HG03460 (cell line): Measurements from ENCODE around the gene OIT3.

Source experiments
- ATAC-seq: cut with Tn5 transposase; IDR thresholded peaks from one replicate; pipeline ENCODE4 v1.9.1; 2021; ENCODE audit not compliant: unreplicated experiment

OIT3 gene

DNA sequence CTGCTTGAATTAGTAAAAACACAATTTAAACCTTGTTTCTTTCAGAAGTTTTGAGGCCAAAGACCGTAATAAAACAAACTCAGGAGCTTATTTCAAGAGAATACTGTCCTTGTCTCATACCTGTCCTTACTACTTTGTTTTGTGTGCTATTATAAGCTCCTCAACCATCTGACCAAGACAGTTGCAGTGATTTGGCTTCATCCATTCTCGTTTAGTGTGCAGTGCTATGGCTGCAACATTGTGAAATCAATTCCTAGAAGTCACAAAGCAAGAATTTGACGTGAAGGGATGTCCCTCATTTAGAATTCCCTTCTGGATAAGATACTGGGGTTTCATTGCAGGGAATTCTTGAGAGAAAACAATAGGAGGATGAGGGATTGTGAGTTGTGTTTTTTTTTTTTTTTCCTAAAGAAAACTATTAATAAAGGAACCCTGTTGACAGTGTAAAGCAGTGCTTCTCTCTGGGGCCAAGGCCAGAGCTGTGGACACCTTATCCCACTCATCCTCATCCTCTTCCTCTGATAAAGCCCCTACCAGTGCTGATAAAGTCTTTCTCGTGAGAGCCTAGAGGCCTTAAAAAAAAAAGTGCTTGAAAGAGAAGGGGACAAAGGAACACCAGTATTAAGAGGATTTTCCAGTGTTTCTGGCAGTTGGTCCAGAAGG lies at the start of gene OIT3:
Gene OIT3, plus strand, starts transcription at position 604 of the 663 bp plus-strand sequence. CDS start 60 bp downstream, outside the sequence.
- ATAC-seq = no peak

DNA sequence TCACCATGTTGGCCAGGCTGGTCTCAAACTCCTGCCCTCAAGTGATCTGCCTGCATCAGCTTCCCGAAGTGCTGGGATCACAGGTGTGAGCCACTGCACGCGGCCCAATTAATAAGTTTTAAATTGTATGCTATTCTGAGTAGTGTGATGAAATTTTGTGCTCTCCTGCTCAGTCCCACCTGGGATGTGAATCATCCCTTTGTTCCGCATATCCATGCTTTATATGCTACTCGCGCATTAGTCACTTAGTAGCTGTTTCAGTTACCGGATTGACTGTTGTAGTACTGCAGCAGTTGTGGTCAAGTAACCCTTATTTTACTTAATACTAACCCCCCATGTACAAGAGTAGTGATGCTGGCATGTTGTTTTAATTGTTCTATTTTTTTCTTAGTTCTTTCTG lies 47.3 kb upstream of the OIT3 start:
- no peak for ATAC-seq

DNA sequence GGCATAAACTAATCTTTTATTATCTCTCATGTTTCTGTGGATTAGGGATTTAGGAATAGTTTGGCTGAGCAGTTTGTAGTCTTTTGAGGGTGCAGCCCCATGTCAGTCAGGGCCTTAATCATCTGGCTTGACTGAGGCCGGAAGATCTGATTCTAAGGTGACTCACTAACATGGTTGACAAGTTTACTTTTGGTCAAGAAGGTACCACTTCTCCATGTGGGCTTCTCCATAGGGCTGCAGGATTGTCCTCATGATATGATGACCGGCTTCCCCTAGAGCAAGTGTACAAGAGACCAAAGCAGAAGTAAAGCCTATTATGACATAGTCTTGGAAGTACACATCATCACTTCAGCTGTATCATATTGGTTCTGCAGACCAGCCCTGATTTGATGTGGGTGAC lies 45.9 kb upstream of the OIT3 start:
- no peak for ATAC-seq

DNA sequence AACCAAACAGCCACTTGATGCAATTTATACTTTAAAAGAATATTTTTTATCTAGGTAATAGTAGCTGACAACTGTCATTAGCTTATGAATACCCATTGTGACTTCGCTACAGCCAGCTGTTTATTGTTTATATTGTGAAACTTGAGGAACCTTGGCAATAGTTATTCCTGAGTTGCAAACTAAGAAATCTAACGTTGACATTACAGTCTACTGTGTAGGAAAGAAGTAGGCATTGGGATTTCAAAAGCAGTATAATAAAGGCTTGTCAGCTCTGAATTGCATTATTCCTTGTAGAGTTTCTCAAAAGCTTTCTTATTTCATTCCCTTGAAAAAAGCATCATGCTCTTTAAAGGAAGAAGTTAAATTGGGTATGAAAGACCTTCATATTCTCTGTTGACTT lies 42.7 kb upstream of the OIT3 start:
- ATAC-seq = no peak

DNA sequence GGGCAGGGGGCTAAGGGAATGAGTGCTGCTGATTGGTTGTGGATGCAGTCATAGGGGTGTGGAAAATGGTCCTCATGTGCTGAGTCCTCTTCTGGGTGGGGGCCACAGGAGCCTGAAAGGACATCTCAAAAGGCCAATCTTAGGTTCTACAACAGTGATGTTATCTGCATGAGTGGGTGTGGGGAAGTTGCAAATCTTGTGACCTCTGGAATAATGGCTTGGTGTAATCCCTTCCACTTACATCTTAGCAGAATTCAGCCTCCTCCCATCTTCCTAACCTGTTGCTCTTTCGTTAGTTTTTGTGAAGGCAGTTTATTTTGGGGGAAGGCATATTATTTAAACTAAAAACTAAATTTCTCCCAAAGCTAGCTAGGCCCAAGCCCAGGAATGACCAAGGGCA lies 42.0 kb upstream of the OIT3 start:
- ATAC-seq = no peak

DNA sequence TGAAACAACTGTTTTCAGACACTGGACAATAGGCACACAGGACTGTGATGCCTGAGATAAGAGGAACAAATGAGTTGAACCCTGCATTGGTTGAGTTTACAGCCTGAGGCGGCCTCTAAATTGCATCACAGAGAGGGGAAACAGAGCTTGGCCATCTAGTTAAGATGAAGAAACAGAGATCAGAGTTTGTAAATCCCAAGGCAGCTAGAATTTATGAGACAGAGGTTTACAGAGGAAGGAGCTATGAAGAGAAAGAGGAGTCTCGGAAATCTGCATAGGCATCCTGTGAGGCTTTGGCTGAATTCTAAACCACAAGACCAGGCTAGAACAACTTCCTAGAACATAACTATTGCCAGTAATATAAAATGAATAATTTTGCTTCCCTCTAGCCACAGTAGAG lies 41.0 kb upstream of the OIT3 start:
- no peak for ATAC-seq

DNA sequence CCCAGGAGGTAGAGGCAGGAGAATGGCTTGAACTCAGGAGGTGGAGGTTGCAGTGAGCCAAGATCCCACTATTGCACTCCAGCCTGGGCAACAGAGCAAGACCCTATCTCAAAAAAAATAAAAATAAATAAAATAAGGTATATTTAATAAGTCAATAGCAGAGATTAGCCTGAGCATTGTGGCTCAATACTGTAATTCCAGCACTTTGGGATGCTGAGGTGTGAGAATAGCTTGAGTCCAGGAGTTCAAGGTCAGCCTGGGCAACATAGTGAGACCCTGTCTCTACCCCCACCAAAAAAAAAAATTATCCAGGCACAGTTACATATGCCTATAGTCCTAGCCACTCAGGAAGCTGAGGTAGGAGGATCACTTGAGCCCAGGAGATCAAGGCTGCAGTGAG lies 38.4 kb upstream of the OIT3 start:
- ATAC-seq = no peak

DNA sequence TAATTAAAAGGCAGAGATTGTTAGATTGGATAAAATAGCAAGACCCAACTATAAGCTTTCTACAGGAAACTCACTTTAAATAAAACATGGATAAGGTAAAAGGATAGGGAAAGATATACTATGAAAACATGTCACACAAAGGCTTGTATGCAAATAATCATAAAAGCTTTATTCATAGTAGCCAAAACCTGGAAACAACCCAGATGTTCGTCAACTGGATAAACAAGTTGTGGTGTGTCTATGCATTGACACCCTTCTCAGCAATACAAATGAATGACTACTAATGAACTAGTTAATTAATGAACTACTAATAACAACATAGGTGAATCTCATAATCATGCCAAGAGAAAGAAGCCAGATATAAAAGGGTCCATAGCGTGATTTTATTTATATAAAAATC lies 37.7 kb upstream of the OIT3 start:
- ATAC-seq = no peak

DNA sequence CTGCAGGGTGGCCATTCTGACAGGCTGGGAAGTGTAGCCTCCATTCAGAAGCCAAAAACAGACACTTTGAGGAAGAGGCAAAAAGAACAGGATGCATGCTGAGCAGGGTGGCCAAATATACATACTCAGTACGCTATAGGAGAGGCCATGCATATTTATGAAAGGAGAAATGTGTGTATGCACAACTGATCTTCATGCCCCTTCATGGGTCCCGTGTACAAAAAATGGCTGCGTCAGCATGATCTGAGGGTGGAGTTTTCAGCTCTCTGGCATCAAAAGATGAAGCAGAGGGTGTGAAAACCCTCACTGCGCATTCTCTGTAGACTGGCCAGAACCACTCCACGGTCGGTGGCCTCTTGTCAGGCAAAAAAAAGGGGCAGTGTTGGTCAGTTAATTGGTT lies 35.5 kb upstream of the OIT3 start:
- ATAC-seq = no peak

DNA sequence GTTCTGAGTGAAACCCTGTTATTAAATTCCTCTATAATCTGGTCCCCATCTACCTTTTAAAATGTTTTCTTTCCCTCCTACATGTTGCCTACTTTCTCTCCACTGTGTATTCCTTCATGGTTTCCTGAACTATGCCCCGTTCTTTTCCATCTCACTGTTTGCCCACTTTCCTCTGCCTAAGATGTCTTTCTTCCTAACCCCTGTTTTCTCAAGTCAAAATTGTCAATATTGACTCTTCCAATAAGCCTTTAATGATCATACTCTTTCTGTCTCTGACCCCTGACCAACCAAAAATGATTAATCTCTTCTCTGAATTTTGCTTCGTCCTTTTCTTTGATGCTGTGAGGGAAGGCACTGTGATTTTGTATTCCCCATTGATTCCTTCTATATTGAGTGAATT lies 30.6 kb upstream of the OIT3 start:
- no peak for ATAC-seq

DNA sequence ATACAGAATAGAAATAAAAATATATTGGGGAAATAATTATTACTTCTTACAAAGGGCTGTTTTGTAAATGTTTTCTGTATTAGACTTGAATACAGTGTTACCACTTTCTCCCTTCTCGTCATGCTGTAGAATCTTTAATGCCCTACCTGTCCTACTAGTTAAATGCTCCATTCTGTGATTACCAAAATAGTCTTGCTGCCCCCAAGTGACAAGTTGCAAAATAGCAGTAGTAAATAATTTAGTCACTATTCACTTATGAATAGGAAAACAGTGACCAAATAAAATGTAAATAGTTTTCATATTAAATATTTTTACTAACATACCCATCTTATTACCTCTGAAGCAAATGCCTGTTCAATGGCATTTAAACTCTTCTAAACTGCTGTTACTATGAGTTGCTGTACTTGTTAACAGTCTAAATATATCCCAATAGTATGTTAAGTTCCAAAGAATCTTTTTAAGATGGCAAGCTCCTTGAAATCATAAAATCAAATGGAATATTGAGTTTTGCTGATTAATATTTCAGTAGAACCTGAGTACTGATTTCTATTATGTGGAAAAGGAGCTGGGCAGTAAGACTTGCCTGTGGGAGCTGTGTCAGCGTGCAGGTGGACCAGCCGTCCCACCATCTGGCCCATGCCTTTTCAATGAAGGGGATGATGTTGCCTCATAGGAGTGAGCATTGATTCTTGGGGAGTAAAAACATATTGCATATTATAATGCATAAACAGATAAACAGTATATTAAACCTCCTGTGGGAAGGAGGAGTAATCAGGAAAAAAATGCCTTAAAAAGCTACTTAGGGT lies 18.1 kb upstream of the OIT3 start:
- ATAC-seq = no peak

DNA sequence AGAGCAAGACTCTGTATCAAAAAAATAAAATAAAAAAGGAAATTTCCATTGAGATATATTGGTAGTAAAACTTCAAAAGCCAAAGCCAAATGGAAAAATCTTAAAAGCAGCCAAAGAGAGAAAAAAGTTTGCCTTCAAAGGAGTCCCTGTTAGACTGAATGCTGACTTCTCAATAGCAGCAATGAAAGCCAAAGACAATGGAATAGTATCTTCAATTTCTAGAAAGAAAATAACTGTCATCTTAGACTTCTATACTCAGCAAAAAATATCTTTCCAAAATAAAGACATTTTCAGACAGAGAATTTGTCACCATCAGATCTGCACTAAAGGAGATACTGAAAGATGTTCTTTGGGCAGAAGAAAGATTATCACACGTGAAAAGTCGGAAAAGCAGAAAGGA lies 14.3 kb upstream of the OIT3 start:
- ATAC-seq = no peak

DNA sequence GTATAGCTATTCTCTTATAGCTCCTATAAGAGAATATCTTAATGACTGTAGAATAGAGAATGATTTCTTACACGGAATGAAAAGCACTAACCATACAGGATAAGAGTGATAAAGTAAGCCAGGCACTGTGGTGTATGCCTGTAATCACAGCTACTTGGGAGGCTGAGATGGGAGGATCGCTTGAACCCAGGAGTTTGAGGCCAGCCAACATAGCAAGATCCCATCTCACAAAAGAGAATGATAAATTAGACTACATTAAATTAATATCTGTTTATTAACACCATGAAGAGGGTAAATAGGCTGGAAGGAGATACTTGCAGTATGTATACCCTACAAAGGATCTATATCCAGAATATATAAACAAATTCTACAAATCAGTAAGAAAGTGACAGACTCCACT lies 12.2 kb upstream of the OIT3 start:
- no peak for ATAC-seq

DNA sequence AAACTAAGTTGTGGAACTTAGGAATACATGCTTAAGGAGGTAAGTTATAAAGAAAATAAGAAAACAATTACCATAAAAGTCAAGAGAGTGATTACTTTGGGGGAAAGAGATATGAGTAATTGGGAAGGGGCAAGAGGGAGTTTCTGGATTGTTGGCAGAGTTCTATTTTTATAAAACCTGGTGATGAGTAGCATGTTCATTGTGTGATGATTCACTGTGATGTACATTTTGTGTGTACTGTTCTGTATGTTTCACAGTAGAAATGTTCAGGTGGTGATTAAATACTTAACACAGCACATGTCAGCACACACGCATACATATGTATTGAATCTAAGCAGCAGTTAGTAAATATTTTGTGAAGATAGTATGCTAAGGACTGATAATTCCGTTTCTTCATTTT lies 9.7 kb upstream of the OIT3 start:
- no peak for ATAC-seq

DNA sequence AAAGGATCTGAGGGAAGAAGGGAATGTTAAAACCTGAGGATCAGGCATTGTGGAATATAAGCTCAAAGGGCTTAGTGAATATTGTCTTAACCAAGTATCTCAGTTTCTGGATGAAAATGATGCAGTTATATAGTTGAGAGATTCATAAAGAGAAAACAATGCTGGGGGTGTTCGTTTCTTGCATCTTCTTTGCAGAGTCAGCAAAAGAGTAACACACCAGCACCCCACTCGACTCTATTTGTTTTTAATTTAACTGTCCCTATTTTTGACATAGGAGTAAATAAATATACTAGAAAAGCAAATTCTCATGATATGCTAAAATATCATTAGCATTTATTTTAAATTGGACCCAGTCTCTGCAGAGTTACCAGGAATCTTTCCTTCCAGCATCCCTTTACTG lies 7.6 kb upstream of the OIT3 start:
- ATAC-seq = no peak

DNA sequence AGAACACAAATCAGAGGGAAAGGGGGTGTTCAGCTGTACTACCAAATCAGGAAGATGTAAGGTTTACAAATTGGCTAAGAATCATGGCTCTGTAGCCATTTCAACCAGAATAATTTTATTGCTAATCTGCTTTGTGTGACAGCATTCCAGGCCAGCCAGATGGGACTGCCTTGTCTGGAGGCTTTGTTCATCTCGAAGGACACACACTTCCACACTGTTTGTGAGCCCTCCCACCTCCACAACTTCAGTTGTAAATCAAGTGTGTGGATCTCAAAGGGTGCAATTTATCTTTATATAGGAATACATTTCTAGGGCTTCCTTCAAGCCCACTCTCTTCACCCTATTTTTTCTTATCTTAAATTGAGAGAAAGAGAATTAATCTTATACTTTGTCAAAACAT lies 6.9 kb upstream of the OIT3 start:
- no peak for ATAC-seq

DNA sequence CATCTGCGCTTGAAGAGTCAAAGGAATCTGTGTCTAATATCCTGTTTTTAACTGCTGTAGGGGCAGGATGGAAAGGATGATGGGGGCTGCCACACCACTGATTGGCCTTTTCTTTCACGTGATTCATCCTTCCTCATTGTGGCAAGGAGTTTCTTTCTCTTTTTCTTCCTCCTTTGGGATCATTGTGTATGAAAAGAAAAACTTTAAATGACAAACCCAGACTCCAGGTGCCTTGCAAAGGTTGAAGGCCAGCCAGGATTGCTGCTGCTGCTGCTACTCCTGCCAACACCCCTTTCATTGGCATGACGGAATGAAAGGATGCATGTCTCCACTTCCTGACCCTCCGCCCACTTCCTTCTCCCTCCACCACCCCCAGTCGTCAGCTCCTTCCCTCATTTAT lies 6.5 kb upstream of the OIT3 start:
- ATAC-seq = no peak

DNA sequence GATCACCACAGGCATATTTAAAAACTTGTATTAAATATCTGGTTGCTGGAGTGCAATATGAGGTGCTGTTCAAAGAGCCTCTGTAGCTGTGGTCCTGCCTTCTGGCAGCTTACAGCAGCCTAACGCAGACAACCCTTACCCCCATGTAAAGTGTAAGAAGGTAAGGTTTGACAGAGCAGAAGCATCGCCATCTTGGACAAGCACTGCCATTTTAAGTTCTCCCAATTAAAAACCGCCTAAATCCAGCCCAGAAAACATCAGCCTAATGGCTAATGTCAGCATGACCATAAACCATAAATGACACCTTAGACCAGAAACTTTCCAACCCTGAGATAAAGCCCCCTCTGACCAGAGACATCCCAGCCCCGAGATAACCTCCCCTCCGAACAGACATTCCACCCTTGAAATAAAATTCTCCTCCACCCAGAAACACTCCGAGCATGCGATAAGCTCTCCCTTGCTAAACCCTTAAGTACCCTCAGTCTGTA lies 5.3 kb upstream of the OIT3 start:
- no peak for ATAC-seq

DNA sequence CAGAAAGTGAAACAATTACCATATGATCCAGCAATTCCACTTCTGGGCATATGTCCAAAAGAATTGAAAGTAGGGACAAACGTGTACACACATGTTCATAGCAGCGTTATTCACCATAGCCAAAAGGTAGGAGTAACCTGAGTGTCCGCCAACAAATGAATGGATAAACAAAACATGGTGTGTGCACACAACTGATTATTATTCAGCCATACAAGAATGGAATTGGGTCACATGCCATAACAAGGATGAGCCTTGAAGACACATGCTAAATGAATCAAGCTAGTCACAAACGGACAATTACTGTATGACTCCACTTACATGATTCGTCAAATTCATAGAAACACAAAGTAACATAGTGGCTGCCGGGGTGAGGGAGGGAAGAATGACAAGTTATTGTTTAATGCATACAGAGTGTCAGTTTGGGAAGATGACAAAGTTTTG lies 4.1 kb upstream of the OIT3 start:
- ATAC-seq = no peak

DNA sequence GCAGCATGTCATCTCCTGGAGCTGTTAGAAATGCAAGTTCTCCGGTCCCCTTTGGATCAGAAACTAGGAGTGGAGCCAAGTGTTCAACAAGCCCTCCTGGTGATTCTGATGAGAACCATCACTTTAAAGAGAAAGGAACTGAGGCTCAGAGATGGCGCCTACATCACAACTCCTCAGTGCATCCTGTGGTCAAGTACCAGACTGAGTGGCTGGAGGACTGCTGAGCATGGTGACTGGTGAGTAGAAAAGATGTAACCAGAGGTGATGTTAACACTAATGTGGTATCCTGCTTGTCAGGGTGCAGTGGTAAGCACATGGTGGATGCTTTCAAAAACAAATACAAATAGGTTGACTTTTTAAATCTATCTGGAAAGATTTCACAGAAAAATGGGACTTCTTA lies 3.5 kb upstream of the OIT3 start:
- ATAC-seq = no peak

DNA sequence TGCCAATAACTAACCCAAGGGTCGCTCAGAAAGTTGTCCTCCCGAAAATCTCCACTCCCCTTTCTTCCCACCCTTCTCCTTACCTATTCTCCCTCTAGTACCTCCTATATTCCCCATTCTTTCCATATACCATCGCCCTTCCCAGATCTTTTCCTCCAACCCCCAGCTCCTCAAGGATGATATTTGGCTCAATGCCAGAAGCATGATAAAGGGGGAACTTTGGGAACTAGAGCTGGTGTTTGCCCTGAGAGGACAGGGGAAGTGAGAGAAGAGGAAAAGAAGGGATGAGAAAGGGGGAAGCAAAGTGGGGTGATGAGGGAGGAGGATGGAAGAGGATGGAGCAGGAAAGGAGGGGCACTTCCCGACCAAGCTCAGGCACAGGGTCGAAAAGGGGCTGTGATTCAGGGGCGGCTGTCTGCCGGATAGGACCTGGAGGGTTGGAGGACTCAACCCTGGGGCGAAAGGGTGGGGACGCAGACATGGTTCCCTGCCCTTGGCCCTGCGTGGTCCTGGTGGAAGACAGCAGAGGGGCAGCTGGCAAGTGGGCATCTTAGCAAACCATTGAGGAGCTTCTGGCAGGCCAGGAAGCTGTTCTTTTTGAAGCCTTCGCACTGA lies 1.8 kb downstream of the OIT3 start:
- ATAC-seq = no peak

DNA sequence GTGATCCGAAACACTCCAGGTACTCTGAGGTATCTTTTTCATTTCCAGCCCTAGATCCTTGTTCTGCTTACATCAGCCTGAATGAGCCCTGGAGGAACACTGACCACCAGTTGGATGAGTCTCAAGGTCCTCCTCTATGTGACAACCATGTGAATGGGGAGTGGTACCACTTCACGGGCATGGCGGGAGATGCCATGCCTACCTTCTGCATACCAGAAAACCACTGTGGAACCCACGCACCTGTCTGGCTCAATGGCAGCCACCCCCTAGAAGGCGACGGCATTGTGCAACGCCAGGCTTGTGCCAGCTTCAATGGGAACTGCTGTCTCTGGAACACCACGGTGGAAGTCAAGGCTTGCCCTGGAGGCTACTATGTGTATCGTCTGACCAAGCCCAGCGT lies 5.1 kb downstream of the OIT3 start:
- no peak for ATAC-seq
